SK-N-SH (cell line): ENCODE measurements around the gene SSTR1. TPM values are rescaled to one million over a fixed set of nuclear protein-coding genes. Genes with fewer than 3 reads are reported as not detected.

Source experiments
- CTCF ChIA-PET: fragments of 300-600, 350-600 bp; formaldehyde crosslinking; extraction: SDS; loops from one replicate; lab custom pipeline; 2021; lab: Yijun Ruan, JAX
- POLR2A ChIA-PET: fragments of 350-600 bp; sonication (Branson Sonifier 250); formaldehyde crosslinking; extraction: SDS; loops from one replicate; lab custom pipeline; 2020; ENCODE audit warnings: antibody characterized with exemption, inconsistent platforms; lab: Yijun Ruan, JAX
- DNase-seq: peaks from one replicate; pipeline ENCODE4 v3.0.0; 2012
- H2AFZ ChIP-seq: fragments of 200-600 bp; sonication (generic); 2 replicates; pipeline ENCODE4 v1.8.1; 2016; ENCODE audit warnings: antibody characterized with exemption, mild to moderate bottlenecking, low read depth
- H3F3A ChIP-seq: fragments of 200-600 bp; sonication (generic); replicated peaks from 2 replicates; pipeline ENCODE3; 2016; ENCODE audit warnings: antibody characterized with exemption, mild to moderate bottlenecking; ENCODE audit not compliant: insufficient read depth
- H3K27ac ChIP-seq, 2 experiments: fragments of 200-500 bp in 1 of 2; fragments of 200-600 bp in 1 of 2; sonication (Bioruptor generic) in 1 of 2; sonication (generic), shearing (Covaris generic) in 1 of 2; 2 replicates each; pipeline versions ENCODE4 v1.5.1 to v1.6.1; 2014 to 2016; ENCODE audit warnings: low read depth in 2 of 2, inconsistent platforms in 1 of 2, low read length in 1 of 2, mild to moderate bottlenecking in 1 of 2, mixed read lengths in 1 of 2
- H3K27me3 ChIP-seq: fragments of 200-600 bp; sonication (generic), shearing (Covaris generic); 2 replicates; pipeline ENCODE4 v1.6.1; 2016; ENCODE audit warnings: mixed run types; ENCODE audit not compliant: insufficient read depth
- H3K36me3 ChIP-seq, 2 experiments: fragments of 200-500 bp in 1 of 2; fragments of 200-600 bp in 1 of 2; sonication (Bioruptor generic) in 1 of 2; sonication (generic) in 1 of 2; replicated peaks in 1 of 2; 2 replicates each; pipeline versions ENCODE3 to v1.5.1; 2014 to 2016; ENCODE audit warnings: low read length in 1 of 2, mild to moderate bottlenecking in 1 of 2; ENCODE audit not compliant: insufficient read depth in 2 of 2, control insufficient read depth in 1 of 2
- H3K4me1 ChIP-seq, 2 experiments: fragments of 200-500 bp in 1 of 2; fragments of 200-600 bp in 1 of 2; sonication (Bioruptor generic) in 1 of 2; sonication (generic), shearing (Covaris generic) in 1 of 2; 2 replicates each; pipeline versions ENCODE4 v1.5.1 to v1.6.1; 2014 to 2016; ENCODE audit warnings: low read depth in 1 of 2, low read length in 1 of 2, mixed run types in 1 of 2; ENCODE audit not compliant: insufficient read depth in 2 of 2, control insufficient read depth in 1 of 2
- H3K4me2 ChIP-seq: fragments of 200-600 bp; sonication (generic), shearing (Covaris generic); 2 replicates; pipeline ENCODE4 v1.6.1; 2017; ENCODE audit warnings: mixed run types
- H3K4me3 ChIP-seq, 2 experiments: fragments of 200-500 bp in 1 of 2; fragments of 200-600 bp in 1 of 2; sonication (Bioruptor generic) in 1 of 2; sonication (generic), shearing (Covaris generic) in 1 of 2; 2 replicates each; pipeline versions ENCODE4 v1.5.1 to v1.8.1; 2014 to 2016; ENCODE audit warnings: low read depth in 2 of 2, inconsistent platforms in 1 of 2, low read length in 1 of 2, mild to moderate bottlenecking in 1 of 2, mixed read lengths in 1 of 2, moderate library complexity in 1 of 2
- H3K79me2 ChIP-seq: fragments of 200-600 bp; sonication (generic); 2 replicates; pipeline ENCODE4 v1.8.1; 2017; ENCODE audit warnings: mild to moderate bottlenecking; ENCODE audit not compliant: insufficient read depth
- H3K9ac ChIP-seq: fragments of 200-600 bp; sonication (generic); 2 replicates; pipeline ENCODE4 v1.6.1; 2017; ENCODE audit warnings: mixed run types
- H3K9me2 ChIP-seq: fragments of 200-600 bp; sonication (generic); 2 replicates; pipeline ENCODE4 v1.6.1; 2017; ENCODE audit warnings: mixed run types
- H3K9me3 ChIP-seq: fragments of 200-600 bp; sonication (generic); 2 replicates; pipeline ENCODE4 v1.6.1; 2017; ENCODE audit warnings: mixed run types, mild to moderate bottlenecking, moderate library complexity
- H4K20me1 ChIP-seq: fragments of 200-600 bp; sonication (generic); 2 replicates; pipeline ENCODE4 v1.6.1; 2017; ENCODE audit warnings: mild to moderate bottlenecking, mixed run types; ENCODE audit not compliant: insufficient read depth
- CHD2 ChIP-seq: fragments of 150-350 bp; IDR thresholded peaks from 2 replicates; pipeline ENCODE4 v1.6.1; 2018; ENCODE audit warnings: low read length; ENCODE audit not compliant: partially characterized antibody
- FOXM1 ChIP-seq: IDR thresholded peaks from 2 replicates; pipeline ENCODE4 v1.4.0; 2012; ENCODE audit warnings: low read depth, mild to moderate bottlenecking
- GABPA ChIP-seq: IDR thresholded peaks from 2 replicates; pipeline ENCODE4 v1.4.0; 2012; ENCODE audit warnings: low read depth, mild to moderate bottlenecking
- GATA2 ChIP-seq: sonication (generic); formaldehyde crosslinking; IDR thresholded peaks from 2 replicates; pipeline ENCODE4 v1.5.0; 2020; ENCODE audit warnings: mild to moderate bottlenecking, missing genetic modification reagents
- MEF2A ChIP-seq: IDR thresholded peaks from 2 replicates; pipeline ENCODE4 v1.4.0; 2012; ENCODE audit warnings: low read depth, borderline replicate concordance
- MXI1 ChIP-seq: IDR thresholded peaks from 2 replicates; pipeline ENCODE4 v1.6.1; 2012; ENCODE audit warnings: mild to moderate bottlenecking, low read depth, low read length, improper control_type of control experiment
- NRF1 ChIP-seq: IDR thresholded peaks from 2 replicates; pipeline ENCODE4 v1.6.1; 2012; ENCODE audit warnings: low read depth, mild to moderate bottlenecking, low read length
- PBX3 ChIP-seq: IDR thresholded peaks from 2 replicates; pipeline ENCODE4; 2012
- REST ChIP-seq: IDR thresholded peaks from 2 replicates; pipeline ENCODE4 v1.6.1; 2012; ENCODE audit warnings: mild to moderate bottlenecking, low read depth, low read length, moderate library complexity
- SIN3A ChIP-seq: IDR thresholded peaks from 2 replicates; pipeline ENCODE4 v1.6.1; 2012; ENCODE audit warnings: low read depth, mild to moderate bottlenecking, low read length, moderate library complexity, borderline replicate concordance
- TCF12 ChIP-seq: IDR thresholded peaks from 2 replicates; pipeline ENCODE4 v1.4.0; 2012
- TEAD4 ChIP-seq: IDR thresholded peaks from 2 replicates; pipeline ENCODE4 v1.4.0; 2012; ENCODE audit warnings: mild to moderate bottlenecking, borderline replicate concordance; ENCODE audit not compliant: insufficient read depth
- USF2 ChIP-seq: fragments of 150-350 bp; IDR thresholded peaks from 2 replicates; pipeline ENCODE4 v1.6.1; 2017; ENCODE audit warnings: antibody characterized with exemption, low read length, low read depth, borderline replicate concordance
- ZBTB33 ChIP-seq: IDR thresholded peaks from 2 replicates; pipeline ENCODE4 v1.4.0; 2012; ENCODE audit warnings: low read depth, borderline replicate concordance
- WGBS: methylation state at CpG from one replicate; pipeline ENCODE4 v1.1.6; 2017; ENCODE audit warnings: low lambda C conversion rate; 5-methylcytosine and 5-hydroxymethylcytosine counted together
- polyA plus RNA-seq, 3 experiments: library from polyadenylated mRNA; depleted of rRNA; stranded (reverse); fragments of >200 nt; gene quantifications; 2 replicates each; pipeline ENCODE4 v1.2.3, GENCODE V29; 2012

Gene SSTR1
- polyA plus RNA-seq, 1 of the 3 experiments (the other 2 are of a cell fraction): 0.08 TPM

- TF ChIP-seq USF2: no peak
- no peak for TF ChIP-seq MXI1
- TF ChIP-seq TEAD4: no peak
- no peak for TF ChIP-seq NRF1
Observed at GRCh38 chr14:38233218-38233617, 25.5 kb downstream of the SSTR1 start (continued).

GRCh38 chr14:38238332-38238731, 30.6 kb downstream of the SSTR1 start:
- POLR2A ChIA-PET: no interaction called here
- H3K9ac ChIP-seq: no peak overlapping the region
- WGBS: 0% methylated on average over 1 of the region's 1 CpG

More at GRCh38 chr14:38238332-38238731, 30.6 kb downstream of the SSTR1 start:
- Histone ChIP-seq H3K27me3 (no peaks in the 10 kb centered on the region), H2AFZ (no peak overlapping the region), H3F3A (no peaks in the 10 kb centered on the region), H3K36me3 (no peaks in the 10 kb centered on the region), H3K9me3 (no peaks in the 10 kb centered on the region), H3K9me2 (no peaks in the 10 kb centered on the region), H3K4me1 (no peaks in the 10 kb centered on the region), H4K20me1 (no peaks in the 10 kb centered on the region)
- CTCF ChIA-PET: no interaction called here
- TF ChIP-seq ZBTB33 (no peak), GATA2 (CRISPR knock-in tag) (no peak), GABPA (no peak), SIN3A (no peak), TCF12 (no peak), CHD2 (no peak), REST (no peak), FOXM1 (no peak), NRF1 (no peak), MEF2A (no peak), PBX3 (no peak)
- TF ChIP-seq, all 33 proteins: peak for 0
- no peak for DNase-seq
- Histone ChIP-seq H3K27ac (no peak overlapping the region), H3K4me3 (no peak overlapping the region), H3K79me2 (no peaks in the 10 kb centered on the region), H3K4me2 (no peak overlapping the region)
